HG02840 (cell line): ENCODE results near the gene ZMYND8.
"Not testable (repeated sequence)": the region's sequence is repeated elsewhere in the genome, so short reads cannot be mapped to it uniquely, and the experiment has no call there.

Experiments used
- ATAC-seq: cut with Tn5 transposase; IDR thresholded peaks from one replicate; pipeline ENCODE4 v1.9.1; 2021; ENCODE audit warnings: mild to moderate bottlenecking, moderate library complexity, moderate number of reproducible peaks; ENCODE audit not compliant: unreplicated experiment, low FRiP score

Gene ZMYND8

GRCh38 chr20:47272893-47273590 is 83.5 kb downstream of the ZMYND8 start:
- no peak for ATAC-seq

- ATAC-seq, result no peak
Observed at GRCh38 chr20:47271046-47271615, 85.4 kb downstream of the ZMYND8 start.

- no peak for ATAC-seq
Observed at GRCh38 chr20:47269309-47270165, 87.0 kb downstream of the ZMYND8 start.

GRCh38 chr20:47267621-47268020 is 88.9 kb downstream of the ZMYND8 start:
- no peak for ATAC-seq

GRCh38 chr20:47266847-47267515 is 89.5 kb downstream of the ZMYND8 start:
- ATAC-seq, result no peak

GRCh38 chr20:47265984-47266383 is 90.5 kb downstream of the ZMYND8 start:
- no peak for ATAC-seq

GRCh38 chr20:47265214-47265613 is 91.3 kb downstream of the ZMYND8 start:
- no peak for ATAC-seq

- not testable (repeated sequence) for ATAC-seq
Observed at GRCh38 chr20:47264137-47264769, 92.2 kb downstream of the ZMYND8 start.

- ATAC-seq, result no peak
Observed at GRCh38 chr20:47263465-47264084, 92.9 kb downstream of the ZMYND8 start.

- ATAC-seq, result no peak
Observed at GRCh38 chr20:47263080-47263464, 93.4 kb downstream of the ZMYND8 start.

GRCh38 chr20:47262365-47263013 is 94.0 kb downstream of the ZMYND8 start:
- ATAC-seq, result no peak

GRCh38 chr20:47262008-47262364 is 94.5 kb downstream of the ZMYND8 start:
- no peak for ATAC-seq

GRCh38 chr20:47261161-47261774 is 95.2 kb downstream of the ZMYND8 start:
- ATAC-seq, result not testable (repeated sequence)

- ATAC-seq, result not testable (repeated sequence)
Observed at GRCh38 chr20:47260540-47261126, 95.9 kb downstream of the ZMYND8 start.

- ATAC-seq, result no peak
Observed at GRCh38 chr20:47258745-47259695, 97.5 kb downstream of the ZMYND8 start.

- no peak for ATAC-seq
Observed at GRCh38 chr20:47257771-47258170, 98.7 kb downstream of the ZMYND8 start.

- no peak for ATAC-seq
Observed at GRCh38 chr20:47257256-47257655, 99.2 kb downstream of the ZMYND8 start.
